HEK293 (cell line): Measurements from ENCODE around the gene CELA2A.

Source experiments
- BCL11A ChIP-seq: fragments of 450-650 bp; formaldehyde crosslinking; IDR thresholded peaks from 2 replicates; pipeline ENCODE4 v1.5.1; 2016; ENCODE audit warnings: low read depth, missing biosample characterization, missing genetic modification characterization
- GLI2 ChIP-seq: fragments of 450-650 bp; formaldehyde crosslinking; IDR thresholded peaks from 2 replicates; pipeline ENCODE4; 2017; ENCODE audit warnings: missing biosample characterization, missing genetic modification characterization, low read depth, borderline replicate concordance
- HOXD13 ChIP-seq: sonication (generic); formaldehyde crosslinking; IDR thresholded peaks from 2 replicates; pipeline ENCODE4 v1.8.0; 2022; ENCODE audit warnings: missing genetic modification reagents, borderline replicate concordance
- KLF16 ChIP-seq: fragments of 450-650 bp; formaldehyde crosslinking; IDR thresholded peaks from 2 replicates; pipeline ENCODE4 v1.5.1; 2017; ENCODE audit warnings: missing biosample characterization, missing genetic modification characterization
- KLF8 ChIP-seq: fragments of 450-650 bp; formaldehyde crosslinking; IDR thresholded peaks from 2 replicates; pipeline ENCODE4 v1.5.1; 2016; ENCODE audit warnings: missing biosample characterization, missing genetic modification characterization
- MYNN ChIP-seq: fragments of 450-650 bp; formaldehyde crosslinking; IDR thresholded peaks from 2 replicates; pipeline ENCODE4 v1.5.1; 2016; ENCODE audit warnings: missing biosample characterization, missing genetic modification characterization, borderline replicate concordance
- OVOL3 ChIP-seq: fragments of 450-650 bp; formaldehyde crosslinking; IDR thresholded peaks from 2 replicates; pipeline ENCODE4 v1.5.1; 2016; ENCODE audit warnings: missing biosample characterization, missing genetic modification characterization
- PRDM6 ChIP-seq: fragments of 450-650 bp; formaldehyde crosslinking; IDR thresholded peaks from 2 replicates; pipeline ENCODE4 v1.5.1; 2017; ENCODE audit warnings: missing biosample characterization, missing genetic modification characterization
- TCF7L2 ChIP-seq: IDR thresholded peaks from 2 replicates; pipeline ENCODE4 v1.6.1; 2011; ENCODE audit warnings: low read depth, mild to moderate bottlenecking, inconsistent platforms, low read length, moderate library complexity, borderline replicate concordance
- YY1 ChIP-seq: fragments of 450-650 bp; formaldehyde crosslinking; IDR thresholded peaks from 2 replicates; pipeline ENCODE4 v1.5.1; 2018; ENCODE audit warnings: missing biosample characterization, missing genetic modification characterization
- ZBTB10 ChIP-seq: fragments of 450-650 bp; formaldehyde crosslinking; IDR thresholded peaks from 2 replicates; pipeline ENCODE4 v1.5.1; 2016; ENCODE audit warnings: missing biosample characterization, missing genetic modification characterization
- ZBTB7A ChIP-seq: fragments of 450-650 bp; formaldehyde crosslinking; IDR thresholded peaks from 2 replicates; pipeline ENCODE4 v1.5.1; 2016; ENCODE audit warnings: low read depth, missing biosample characterization, missing genetic modification characterization
- ZBTB8A ChIP-seq: fragments of 450-650 bp; formaldehyde crosslinking; IDR thresholded peaks from 2 replicates; pipeline ENCODE4 v1.5.1; 2016; ENCODE audit warnings: missing biosample characterization, missing genetic modification characterization
- ZIC2 ChIP-seq: fragments of 450-650 bp; formaldehyde crosslinking; IDR thresholded peaks from 2 replicates; pipeline ENCODE4 v1.5.1; 2016; ENCODE audit warnings: missing biosample characterization, missing genetic modification characterization
- ZNF10 ChIP-seq: fragments of 450-650 bp; formaldehyde crosslinking; IDR thresholded peaks from 2 replicates; pipeline ENCODE4 v1.5.1; 2017; ENCODE audit warnings: missing biosample characterization, missing genetic modification characterization
- ZNF121 ChIP-seq: fragments of 450-650 bp; formaldehyde crosslinking; IDR thresholded peaks from 2 replicates; pipeline ENCODE4 v1.5.1; 2016; ENCODE audit warnings: missing biosample characterization, missing genetic modification characterization
- ZNF18 ChIP-seq: fragments of 450-650 bp; formaldehyde crosslinking; IDR thresholded peaks from 2 replicates; pipeline ENCODE4 v1.5.1; 2016; ENCODE audit warnings: missing biosample characterization, missing genetic modification characterization
- ZNF202 ChIP-seq: fragments of 450-650 bp; formaldehyde crosslinking; IDR thresholded peaks from 2 replicates; pipeline ENCODE4 v1.5.1; 2016; ENCODE audit warnings: missing biosample characterization, missing genetic modification characterization, borderline replicate concordance
- ZNF311 ChIP-seq: fragments of 450-650 bp; formaldehyde crosslinking; IDR thresholded peaks from 2 replicates; pipeline ENCODE4 v1.5.1; 2017; ENCODE audit warnings: missing biosample characterization, missing genetic modification characterization, borderline replicate concordance
- ZNF513 ChIP-seq: fragments of 450-650 bp; IDR thresholded peaks from 2 replicates; pipeline ENCODE4 v1.5.1; 2018; ENCODE audit warnings: missing biosample characterization, missing genetic modification characterization
- ZNF558 ChIP-seq: fragments of 450-650 bp; formaldehyde crosslinking; IDR thresholded peaks from 2 replicates; pipeline ENCODE4 v1.5.1; 2016; ENCODE audit warnings: missing biosample characterization, missing genetic modification characterization
- ZNF600 ChIP-seq: fragments of 450-650 bp; formaldehyde crosslinking; IDR thresholded peaks from 2 replicates; pipeline ENCODE4 v1.5.1; 2016; ENCODE audit warnings: missing biosample characterization, missing genetic modification characterization
- ZNF76 ChIP-seq: fragments of 450-650 bp; formaldehyde crosslinking; IDR thresholded peaks from 2 replicates; pipeline ENCODE4; 2016; ENCODE audit warnings: low read depth, missing biosample characterization, missing genetic modification characterization, borderline replicate concordance
- ZNF791 ChIP-seq: fragments of 450-650 bp; formaldehyde crosslinking; IDR thresholded peaks from 2 replicates; pipeline ENCODE4 v1.5.1; 2016; ENCODE audit warnings: missing biosample characterization, missing genetic modification characterization
- ZNF837 ChIP-seq: fragments of 450-650 bp; formaldehyde crosslinking; IDR thresholded peaks from 2 replicates; pipeline ENCODE4 v1.5.1; 2016; ENCODE audit warnings: missing biosample characterization, missing genetic modification characterization
- TF ChIP-seq, protein P1 (sequence below): fragments of 450-650 bp; formaldehyde crosslinking; IDR thresholded peaks from 2 replicates; pipeline ENCODE4 v1.5.1; 2016; ENCODE audit warnings: missing biosample characterization, missing genetic modification characterization
- TF ChIP-seq, protein P2 (sequence below): fragments of 450-650 bp; formaldehyde crosslinking; IDR thresholded peaks from 2 replicates; pipeline ENCODE4 v1.5.1; 2016; ENCODE audit warnings: missing biosample characterization, missing genetic modification characterization

The CELA2A gene

DNA sequence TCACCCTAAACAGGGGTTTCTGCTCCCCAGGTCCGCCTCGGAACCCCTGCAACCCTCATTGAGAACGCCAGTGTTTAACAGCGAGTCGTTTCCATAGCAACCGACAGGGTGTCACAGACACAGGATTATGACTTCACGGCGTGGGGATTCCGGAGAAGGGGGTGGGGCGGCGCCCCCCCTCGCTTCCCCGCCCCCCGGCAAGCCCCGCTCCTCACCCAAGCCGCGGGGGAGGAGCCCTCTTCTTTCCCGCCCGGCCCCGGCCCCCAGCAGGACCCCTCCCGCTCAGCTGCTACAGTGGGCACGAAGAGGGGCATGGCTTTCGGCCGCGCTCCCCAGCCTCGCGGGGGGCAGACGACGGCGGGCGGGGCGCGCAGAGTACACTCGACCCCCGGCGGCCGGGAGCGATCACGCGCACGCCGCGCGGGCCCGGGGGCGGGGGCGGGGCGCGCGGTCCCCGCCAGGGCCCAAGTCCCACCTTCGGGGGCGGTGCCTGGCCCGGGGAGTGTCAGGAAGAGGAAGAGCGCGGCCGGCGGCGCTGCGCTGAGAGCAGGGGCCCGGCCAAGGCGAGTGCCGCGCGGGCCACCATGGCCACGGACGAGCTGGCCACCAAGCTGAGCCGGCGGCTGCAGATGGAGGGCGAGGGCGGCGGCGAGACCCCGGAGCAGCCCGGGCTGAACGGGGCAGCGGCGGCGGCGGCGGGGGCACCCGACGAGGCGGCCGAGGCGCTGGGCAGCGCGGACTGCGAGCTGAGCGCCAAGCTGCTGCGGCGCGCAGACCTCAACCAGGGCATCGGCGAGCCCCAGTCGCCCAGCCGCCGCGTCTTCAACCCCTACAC lies 46.9 kb upstream of the CELA2A start, which contains the start of gene EFHD2 (continued):
- TF ChIP-seq ZNF311 (tag by site-specific recombination) (no peak), ZBTB7A (peak; percentile 8; the same call in 1 of the 2 replicates), OVOL3 (tag by site-specific recombination) (no peak), BCL11A (tag by site-specific recombination) (no peak), ZNF791 (tag by site-specific recombination) (no peak), TCF7L2 (no peak), KLF16 (tag by site-specific recombination) (peak; percentile 82; the same call in 1 of the 2 replicates), PRDM6 (tag by site-specific recombination) (no peak), ZNF558 (no peak), ZNF202 (tag by site-specific recombination) (no peak), ZNF600 (tag by site-specific recombination) (no peak), YY1 (tag by site-specific recombination) (no peak), ZBTB8A (tag by site-specific recombination) (peak; percentile 43; the same call in 1 of the 2 replicates), ZIC2 (peak; percentile 60), MYNN (tag by site-specific recombination) (no peak), ZNF513 (tag by site-specific recombination) (peak; percentile 70; the same call in 1 of the 2 replicates), HOXD13 (no peak), ZNF76 (tag by site-specific recombination) (no peak), ZNF837 (no peak), GLI2 (tag by site-specific recombination) (no peak), ZNF121 (tag by site-specific recombination) (no peak), KLF8 (peak; percentile 81), ZNF18 (tag by site-specific recombination) (no peak), ZNF10 (no peak), ZBTB10 (tag by site-specific recombination) (peak; percentile 88)
- TF ChIP-seq, protein P1, sequence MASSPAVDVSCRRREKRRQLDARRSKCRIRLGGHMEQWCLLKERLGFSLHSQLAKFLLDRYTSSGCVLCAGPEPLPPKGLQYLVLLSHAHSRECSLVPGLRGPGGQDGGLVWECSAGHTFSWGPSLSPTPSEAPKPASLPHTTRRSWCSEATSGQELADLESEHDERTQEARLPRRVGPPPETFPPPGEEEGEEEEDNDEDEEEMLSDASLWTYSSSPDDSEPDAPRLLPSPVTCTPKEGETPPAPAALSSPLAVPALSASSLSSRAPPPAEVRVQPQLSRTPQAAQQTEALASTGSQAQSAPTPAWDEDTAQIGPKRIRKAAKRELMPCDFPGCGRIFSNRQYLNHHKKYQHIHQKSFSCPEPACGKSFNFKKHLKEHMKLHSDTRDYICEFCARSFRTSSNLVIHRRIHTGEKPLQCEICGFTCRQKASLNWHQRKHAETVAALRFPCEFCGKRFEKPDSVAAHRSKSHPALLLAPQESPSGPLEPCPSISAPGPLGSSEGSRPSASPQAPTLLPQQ (tag by site-specific recombination), result 0 out of 2 replicates have a peak, but pooled peaks have one; percentile 10
- TF ChIP-seq, protein P2, sequence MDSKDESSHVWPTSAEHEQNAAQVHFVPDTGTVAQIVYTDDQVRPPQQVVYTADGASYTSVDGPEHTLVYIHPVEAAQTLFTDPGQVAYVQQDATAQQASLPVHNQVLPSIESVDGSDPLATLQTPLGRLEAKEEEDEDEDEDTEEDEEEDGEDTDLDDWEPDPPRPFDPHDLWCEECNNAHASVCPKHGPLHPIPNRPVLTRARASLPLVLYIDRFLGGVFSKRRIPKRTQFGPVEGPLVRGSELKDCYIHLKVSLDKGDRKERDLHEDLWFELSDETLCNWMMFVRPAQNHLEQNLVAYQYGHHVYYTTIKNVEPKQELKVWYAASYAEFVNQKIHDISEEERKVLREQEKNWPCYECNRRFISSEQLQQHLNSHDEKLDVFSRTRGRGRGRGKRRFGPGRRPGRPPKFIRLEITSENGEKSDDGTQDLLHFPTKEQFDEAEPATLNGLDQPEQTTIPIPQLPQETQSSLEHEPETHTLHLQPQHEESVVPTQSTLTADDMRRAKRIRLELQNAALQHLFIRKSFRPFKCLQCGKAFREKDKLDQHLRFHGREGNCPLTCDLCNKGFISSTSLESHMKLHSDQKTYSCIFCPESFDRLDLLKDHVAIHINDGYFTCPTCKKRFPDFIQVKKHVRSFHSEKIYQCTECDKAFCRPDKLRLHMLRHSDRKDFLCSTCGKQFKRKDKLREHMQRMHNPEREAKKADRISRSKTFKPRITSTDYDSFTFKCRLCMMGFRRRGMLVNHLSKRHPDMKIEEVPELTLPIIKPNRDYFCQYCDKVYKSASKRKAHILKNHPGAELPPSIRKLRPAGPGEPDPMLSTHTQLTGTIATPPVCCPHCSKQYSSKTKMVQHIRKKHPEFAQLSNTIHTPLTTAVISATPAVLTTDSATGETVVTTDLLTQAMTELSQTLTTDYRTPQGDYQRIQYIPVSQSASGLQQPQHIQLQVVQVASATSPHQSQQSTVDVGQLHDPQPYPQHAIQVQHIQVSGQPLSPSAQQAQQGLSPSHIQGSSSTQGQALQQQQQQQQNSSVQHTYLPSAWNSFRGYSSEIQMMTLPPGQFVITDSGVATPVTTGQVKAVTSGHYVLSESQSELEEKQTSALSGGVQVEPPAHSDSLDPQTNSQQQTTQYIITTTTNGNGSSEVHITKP (tag by site-specific recombination), result peak; percentile 76
